ENCODE results near the gene CALCOCO1. TPM values are rescaled to one million over a fixed set of nuclear protein-coding genes. Genes with fewer than 3 reads are reported as not detected.

The CALCOCO1 gene
- total RNA-seq, 1 donor from 2014 or later, result 258 TPM

DNA sequence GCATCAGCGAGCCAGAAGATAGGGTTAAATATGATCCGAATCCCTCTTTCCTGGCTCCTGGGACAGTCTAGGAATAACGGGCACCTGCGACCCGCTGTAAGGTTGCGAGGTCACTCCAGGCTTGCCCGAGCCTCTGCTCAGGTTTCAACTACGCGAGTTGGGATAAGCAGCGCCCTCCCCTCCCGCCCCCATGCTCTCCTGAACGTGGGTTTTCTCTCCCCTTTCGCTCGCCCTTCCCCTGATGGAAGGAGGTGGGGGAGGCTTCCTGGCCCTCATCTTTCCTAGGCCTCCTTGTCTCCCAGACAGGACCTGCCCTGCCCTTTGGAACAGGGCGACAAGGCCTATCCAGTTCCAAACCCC lies 50.6 kb downstream of the CALCOCO1 start:
- peaks cover 15 to 16% of the 10 kb centered on the region in 2 donors for H3K36me3 ChIP-seq
- no peaks in the 10 kb centered on the region for H3K27me3 ChIP-seq
- no peaks in the 10 kb centered on the region for H3K9me3 ChIP-seq
- peaks cover 7 to 22% of the 10 kb centered on the region in 2 donors for H3K4me1 ChIP-seq
- peak in 1 of 2 donors; percentile 73 for DNase-seq (ENCODE audit: low spot score in 2 of 2)
- TF ChIP-seq, protein P1, sequence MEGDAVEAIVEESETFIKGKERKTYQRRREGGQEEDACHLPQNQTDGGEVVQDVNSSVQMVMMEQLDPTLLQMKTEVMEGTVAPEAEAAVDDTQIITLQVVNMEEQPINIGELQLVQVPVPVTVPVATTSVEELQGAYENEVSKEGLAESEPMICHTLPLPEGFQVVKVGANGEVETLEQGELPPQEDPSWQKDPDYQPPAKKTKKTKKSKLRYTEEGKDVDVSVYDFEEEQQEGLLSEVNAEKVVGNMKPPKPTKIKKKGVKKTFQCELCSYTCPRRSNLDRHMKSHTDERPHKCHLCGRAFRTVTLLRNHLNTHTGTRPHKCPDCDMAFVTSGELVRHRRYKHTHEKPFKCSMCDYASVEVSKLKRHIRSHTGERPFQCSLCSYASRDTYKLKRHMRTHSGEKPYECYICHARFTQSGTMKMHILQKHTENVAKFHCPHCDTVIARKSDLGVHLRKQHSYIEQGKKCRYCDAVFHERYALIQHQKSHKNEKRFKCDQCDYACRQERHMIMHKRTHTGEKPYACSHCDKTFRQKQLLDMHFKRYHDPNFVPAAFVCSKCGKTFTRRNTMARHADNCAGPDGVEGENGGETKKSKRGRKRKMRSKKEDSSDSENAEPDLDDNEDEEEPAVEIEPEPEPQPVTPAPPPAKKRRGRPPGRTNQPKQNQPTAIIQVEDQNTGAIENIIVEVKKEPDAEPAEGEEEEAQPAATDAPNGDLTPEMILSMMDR (IDR thresholded peaks at IDR 0.05), result no peak
- H3K4me3 ChIP-seq, result peak overlapping the region; percentile 74 to 92
- peak overlapping the region; percentile 95 to 96 for H3K27ac ChIP-seq
- intact Hi-C loops (cut with DNase I), result loop anchor here (1.0 to 5.0 kb wide), 4 partner anchors 18 to 133 kb away; partner anchors contain the start of gene ATF7

DNA sequence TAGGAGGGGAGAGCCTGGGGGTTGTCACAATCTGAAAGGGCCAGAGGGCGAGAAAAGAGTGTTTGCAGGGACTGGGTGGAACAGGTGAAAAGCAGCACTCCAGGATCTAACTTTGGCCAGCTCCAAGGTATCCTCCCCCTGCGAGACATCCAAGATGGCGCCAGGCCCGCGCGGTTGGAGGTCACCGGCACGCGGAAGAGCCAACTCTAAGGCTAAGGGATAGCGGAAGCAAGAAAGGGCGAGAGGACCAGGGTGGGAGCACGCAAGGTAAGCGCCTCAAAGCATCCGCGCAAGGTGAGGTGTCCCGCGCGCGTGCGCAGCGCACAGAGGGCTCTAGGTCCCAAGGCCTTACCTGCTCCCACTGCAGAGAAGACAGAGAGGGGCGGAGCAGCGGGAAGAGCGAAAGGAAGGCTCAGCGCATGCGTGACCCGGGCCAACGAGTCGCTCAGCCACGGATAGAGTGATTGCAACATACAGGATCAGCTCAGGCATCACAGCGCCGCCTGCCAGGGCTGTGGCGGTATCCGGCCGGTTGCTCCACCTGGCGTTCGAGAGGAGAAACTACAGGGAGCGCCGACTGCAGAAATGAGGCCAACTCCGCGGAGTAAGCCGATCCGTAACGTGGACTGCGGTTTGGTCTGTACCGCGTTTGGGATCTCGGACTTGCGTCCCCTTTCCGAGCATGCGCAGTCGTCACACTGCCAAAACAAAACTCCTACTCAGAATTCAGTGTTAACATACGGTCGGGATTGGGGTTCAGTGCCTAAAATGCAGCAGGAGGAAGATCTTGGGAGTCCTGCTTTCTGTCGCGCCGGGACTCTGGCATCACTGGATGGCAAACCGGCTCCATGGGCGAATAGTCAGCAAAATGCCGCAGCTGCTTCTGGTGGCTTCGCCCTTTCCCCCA lies 51.3 kb downstream of the CALCOCO1 start, which contains the start of gene ATP5MC2:
Gene ATP5MC2, minus strand, starts transcription at position 383 of the 907 bp plus-strand sequence. CDS start 3,469 bp downstream, outside the sequence.
- no peaks in the 10 kb centered on the region for H3K9me3 ChIP-seq
- intact Hi-C loops (cut with DNase I), result loop anchor here (1.0 to 5.0 kb wide), 4 partner anchors 17 to 133 kb away; partner anchors contain the start of gene ATF7
- H3K4me1 ChIP-seq, result peaks cover 7 to 22% of the 10 kb centered on the region in 2 donors
- peaks cover 15 to 21% of the 10 kb centered on the region in 2 donors for H3K36me3 ChIP-seq
- TF ChIP-seq, protein P1 (IDR thresholded peaks at IDR 0.05), result peak; percentile 96 to 100 (median 98)
- no peaks in the 10 kb centered on the region for H3K27me3 ChIP-seq
- DNase-seq (ENCODE audit: low spot score in 2 of 2), result peak; percentile 92 to 98
- peak within 1 kb of the TSS; percentile 95 to 96 for H3K27ac ChIP-seq
- peak within 1 kb of the TSS; percentile 74 to 92 for H3K4me3 ChIP-seq

DNA sequence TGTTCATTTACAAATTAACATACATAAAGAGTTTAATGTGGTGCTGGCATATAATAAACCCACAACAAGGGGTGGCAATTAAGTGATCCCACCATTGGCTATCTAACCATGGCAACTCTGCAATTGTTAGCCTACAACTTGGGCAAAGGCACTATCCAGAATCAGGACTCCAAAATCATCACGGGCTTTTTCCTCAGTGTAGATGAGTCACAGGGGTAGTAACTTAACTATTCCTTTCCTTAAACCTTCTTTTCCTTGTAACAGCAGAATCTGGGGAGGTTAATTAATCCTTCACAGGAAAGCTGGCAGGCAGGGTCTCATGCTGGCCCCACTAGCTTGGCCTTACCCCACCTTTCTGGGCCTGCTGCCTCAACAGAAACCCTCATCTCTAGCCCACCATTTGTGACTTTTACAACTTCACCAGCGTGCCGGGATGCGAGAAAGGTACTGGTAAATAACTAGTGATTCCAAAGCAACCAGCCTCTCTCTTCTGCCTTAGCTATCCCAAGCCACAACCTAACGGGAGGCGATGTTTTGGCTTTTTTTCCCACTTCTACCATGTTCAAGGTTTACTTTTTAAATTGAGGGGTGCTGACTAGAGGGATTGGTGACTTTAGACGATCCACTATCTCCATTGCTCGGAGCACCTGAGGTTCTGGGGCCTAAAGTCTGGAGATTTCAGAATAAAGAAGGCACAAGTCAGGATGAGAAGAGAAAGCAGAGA lies 52.1 kb downstream of the CALCOCO1 start:
- Histone ChIP-seq H3K27ac (peak overlapping the region; percentile 86 to 96), H3K27me3 (no peaks in the 10 kb centered on the region), H3K4me3 (peak overlapping the region; percentile 74 to 92), H3K9me3 (no peaks in the 10 kb centered on the region), H3K4me1 (peaks cover 7 to 22% of the 10 kb centered on the region in 2 donors), H3K36me3 (peaks cover 19 to 28% of the 10 kb centered on the region in 2 donors)
- intact Hi-C loops (cut with DNase I), result loop anchor here (5.0 kb wide), 1 partner anchor 113 kb away; no protein-coding TSS in a partner anchor
- no peak for DNase-seq (ENCODE audit: low spot score in 2 of 2)
- TF ChIP-seq, protein P1 (IDR thresholded peaks at IDR 0.05), result no peak

DNA sequence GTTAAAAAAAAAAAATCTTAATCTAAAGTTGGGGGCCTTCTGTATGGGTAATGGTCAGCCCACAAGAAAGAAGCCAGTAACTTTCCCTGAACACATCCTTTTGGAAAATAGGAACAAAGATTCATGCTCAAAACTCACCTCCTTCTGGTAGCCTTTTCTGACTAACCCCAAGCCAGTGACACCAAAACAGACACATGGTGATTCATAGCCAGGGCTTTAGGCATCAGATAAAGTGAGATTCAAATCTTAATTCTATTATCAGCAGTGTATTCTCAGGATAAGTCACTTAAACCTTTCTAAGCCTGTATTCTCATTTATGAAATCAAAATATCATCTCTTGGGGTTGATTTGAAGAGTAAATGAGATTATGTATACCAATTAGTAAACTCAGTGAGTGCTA lies 56.3 kb downstream of the CALCOCO1 start:
- Histone ChIP-seq H3K4me3 (no peak overlapping the region), H3K36me3 (peaks cover 58 to 69% of the 10 kb centered on the region in 2 donors), H3K27ac (no peak overlapping the region), H3K27me3 (no peaks in the 10 kb centered on the region), H3K9me3 (no peaks in the 10 kb centered on the region), H3K4me1 (peaks cover 6 to 7% of the 10 kb centered on the region in 2 donors)
- TF ChIP-seq, protein P1 (IDR thresholded peaks at IDR 0.05), result no peak
- no peak for DNase-seq (ENCODE audit: low spot score in 2 of 2)
- intact Hi-C loops (cut with DNase I), result no loop called here

DNA sequence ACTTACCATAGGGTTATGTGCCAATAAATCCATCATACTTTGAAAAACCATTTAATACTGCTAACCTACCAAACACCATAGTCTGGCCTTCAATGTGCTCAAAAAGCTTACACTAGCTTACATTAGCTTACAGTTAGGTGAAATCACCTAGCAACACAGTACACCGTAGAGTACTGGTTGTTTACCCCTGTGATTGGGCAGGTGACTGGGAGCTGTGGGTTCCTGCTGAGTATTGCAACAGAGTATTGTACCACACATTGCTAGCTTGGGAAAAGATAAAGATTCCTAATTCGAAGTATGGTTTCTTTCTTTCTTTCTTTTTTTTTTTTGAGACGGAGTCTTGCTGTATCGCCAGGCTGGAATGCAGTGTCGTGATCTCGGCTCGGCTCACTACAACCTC lies 56.9 kb downstream of the CALCOCO1 start:
- Histone ChIP-seq H3K36me3 (peaks cover 64 to 75% of the 10 kb centered on the region in 2 donors), H3K27me3 (no peaks in the 10 kb centered on the region), H3K4me3 (no peak overlapping the region), H3K9me3 (no peaks in the 10 kb centered on the region), H3K27ac (no peak overlapping the region), H3K4me1 (peaks cover 6% of the 10 kb centered on the region in 2 donors)
- DNase-seq (ENCODE audit: low spot score in 2 of 2), result no peak
- TF ChIP-seq, protein P1 (IDR thresholded peaks at IDR 0.05), result no peak
- intact Hi-C loops (cut with DNase I), result no loop called here
